ENCODE results near the gene CETP. TPM values are rescaled to one million over a fixed set of nuclear protein-coding genes. Genes with fewer than 3 reads are reported as not detected.
A peak's percentile ranks its signal among the peaks of the same experiment; 100 is the strongest.

The CETP gene
- total and polyA plus RNA-seq, 2 of the 8 experiments (the other 6 are each of a cell fraction or from before 2014, with no cell fraction given), result not detected

DNA sequence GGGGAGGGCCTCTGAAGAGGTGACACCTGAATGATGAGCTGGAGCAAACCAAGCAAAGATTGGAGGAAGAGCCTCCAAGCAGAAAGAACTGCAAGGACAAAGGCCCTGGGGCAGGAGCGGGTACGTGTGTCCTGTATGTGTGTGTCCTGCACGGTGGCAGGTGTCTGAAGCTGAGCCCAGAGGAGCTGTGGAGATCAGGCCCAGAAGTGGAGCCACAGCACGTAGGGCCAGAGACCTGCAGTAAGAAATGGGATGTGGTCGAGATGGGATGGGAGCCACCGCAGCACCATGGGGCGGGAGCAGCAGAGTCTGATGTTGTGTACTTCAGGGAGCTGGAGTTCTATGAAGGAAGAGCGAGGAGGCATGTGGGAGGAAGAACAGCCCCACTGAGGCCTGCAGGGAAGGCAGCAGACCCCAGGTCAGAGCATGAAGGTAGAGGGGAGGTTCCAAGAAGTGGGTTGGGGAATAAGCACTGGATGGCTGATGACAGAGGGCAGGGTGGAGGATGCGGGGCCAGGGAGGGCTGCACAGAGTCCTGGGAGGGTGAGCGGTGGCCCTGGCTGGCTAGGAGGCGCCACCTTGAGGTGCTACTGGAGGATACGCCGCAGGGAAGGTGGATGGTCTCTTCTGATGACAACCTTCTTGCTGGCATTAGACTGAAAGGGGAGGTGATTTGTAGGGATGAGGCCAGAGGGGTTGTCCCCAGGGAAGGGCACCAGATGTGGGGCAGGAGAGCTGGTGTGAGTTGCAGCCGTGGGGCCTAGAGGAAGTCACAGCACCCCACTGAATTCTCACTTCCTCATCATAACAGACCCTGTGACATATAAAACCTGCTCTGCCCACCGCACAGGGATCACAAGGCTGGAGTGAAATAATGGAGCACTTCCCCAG is 10.6 kb upstream of the CETP start (continued):
- no peak for TF ChIP-seq EZH2 (IDR thresholded peaks at IDR 0.05; ENCODE audit: low read depth, low read length, severe bottlenecking)
- no peak for TF ChIP-seq TAF7 (optimal IDR thresholded peaks at IDR 0.05; ENCODE audit: borderline replicate concordance, low read depth, low read length)
- no peak for TF ChIP-seq CHD1 (IDR thresholded peaks at IDR 0.05; ENCODE audit: low read depth, low read length)
- TF ChIP-seq, protein P1, sequence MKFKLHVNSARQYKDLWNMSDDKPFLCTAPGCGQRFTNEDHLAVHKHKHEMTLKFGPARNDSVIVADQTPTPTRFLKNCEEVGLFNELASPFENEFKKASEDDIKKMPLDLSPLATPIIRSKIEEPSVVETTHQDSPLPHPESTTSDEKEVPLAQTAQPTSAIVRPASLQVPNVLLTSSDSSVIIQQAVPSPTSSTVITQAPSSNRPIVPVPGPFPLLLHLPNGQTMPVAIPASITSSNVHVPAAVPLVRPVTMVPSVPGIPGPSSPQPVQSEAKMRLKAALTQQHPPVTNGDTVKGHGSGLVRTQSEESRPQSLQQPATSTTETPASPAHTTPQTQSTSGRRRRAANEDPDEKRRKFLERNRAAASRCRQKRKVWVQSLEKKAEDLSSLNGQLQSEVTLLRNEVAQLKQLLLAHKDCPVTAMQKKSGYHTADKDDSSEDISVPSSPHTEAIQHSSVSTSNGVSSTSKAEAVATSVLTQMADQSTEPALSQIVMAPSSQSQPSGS (IDR thresholded peaks at IDR 0.05; ENCODE audit: low read length), result no peak
- TF ChIP-seq CREB1 (IDR thresholded peaks at IDR 0.05), result 0 out of 2 replicates have a peak, but pooled peaks have one; percentile 39
- no peak for TF ChIP-seq POU5F1 (IDR thresholded peaks at IDR 0.05; ENCODE audit: low read depth, low read length)
- 0 out of 2 replicates have a peak, but pooled peaks have one; percentile 8 for TF ChIP-seq RXRA (IDR thresholded peaks at IDR 0.05; ENCODE audit: insufficient read depth, low read depth, low read length)
